WTC11 (cell line): ENCODE measurements around the gene NLRC4.
"Not testable (repeated sequence)": the region's sequence is repeated elsewhere in the genome, so short reads cannot be mapped to it uniquely, and the experiment has no call there.

Experiments used
- NR2C2 ChIP-seq: sonication (generic); formaldehyde crosslinking; IDR thresholded peaks from 2 replicates; pipeline ENCODE4 v1.8.0; 2022; ENCODE audit warnings: mild to moderate bottlenecking, missing genetic modification reagents
- USF1 ChIP-seq: sonication (generic); formaldehyde crosslinking; IDR thresholded peaks from 2 replicates; pipeline ENCODE4 v1.8.0; 2022; ENCODE audit warnings: mild to moderate bottlenecking, missing genetic modification reagents
- TF ChIP-seq, protein P1 (sequence below): sonication (generic); formaldehyde crosslinking; IDR thresholded peaks from 2 replicates; pipeline ENCODE4 v1.8.0; 2022; ENCODE audit warnings: mild to moderate bottlenecking, missing genetic modification reagents

DNA sequence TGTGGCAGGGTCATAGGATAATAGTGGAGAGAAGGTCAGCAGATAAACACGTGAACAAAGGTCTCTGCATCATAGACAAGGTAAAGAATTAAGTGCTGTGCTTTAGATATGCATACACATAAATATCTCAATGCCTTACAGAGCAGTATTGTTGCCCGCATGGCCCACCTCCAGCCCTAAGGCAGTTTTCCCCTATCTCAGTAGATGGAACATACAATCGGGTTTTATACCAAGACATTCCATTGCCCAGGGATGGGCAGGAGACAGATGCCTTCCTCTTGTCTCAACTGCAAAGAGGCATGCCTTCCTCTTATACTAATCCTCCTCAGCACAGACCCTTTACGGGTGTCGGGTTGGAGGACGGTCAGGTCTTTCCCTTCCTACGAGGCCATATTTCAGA is 11.1 kb upstream of the NLRC4 start:
- TF ChIP-seq, protein P1, sequence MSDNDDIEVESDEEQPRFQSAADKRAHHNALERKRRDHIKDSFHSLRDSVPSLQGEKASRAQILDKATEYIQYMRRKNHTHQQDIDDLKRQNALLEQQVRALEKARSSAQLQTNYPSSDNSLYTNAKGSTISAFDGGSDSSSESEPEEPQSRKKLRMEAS: not testable (repeated sequence)
- TF ChIP-seq USF1, NR2C2 (CRISPR knock-in tag): not testable (repeated sequence)
